Measurements from ENCODE around the gene SLC25A13. TPM values are rescaled to one million over a fixed set of nuclear protein-coding genes. Genes with fewer than 3 reads are reported as not detected.

The SLC25A13 gene
- total and polyA plus RNA-seq, 2 of the 8 experiments (the other 6 are each of a cell fraction or from before 2014, with no cell fraction given), result 30.8 to 85.4 TPM

- H3K4me1 ChIP-seq (replicated peaks in 1 of 4; ENCODE audit: control insufficient read depth in 3 of 4, insufficient read depth in 4 of 4, low read length in 3 of 4), result 0 out of 7 replicates have a peak, but pooled peaks cover 0 to 1% (median 0%) of the 10 kb centered on the region in 4 experiments
- H3K14ac ChIP-seq (ENCODE audit: insufficient read length), result no peak overlapping the region
- H2BK5ac ChIP-seq (ENCODE audit: low read depth, low read length), result no peak overlapping the region
- no peak overlapping the region for H3K4me3 ChIP-seq (ENCODE audit: extremely low read depth in 1 of 4, insufficient read depth in 2 of 4, low read depth in 3 of 4, low read length in 4 of 4)
- no peak overlapping the region for H3K56ac ChIP-seq (replicated peaks; ENCODE audit: insufficient read length, low read depth, low read length)
- no peaks in the 10 kb centered on the region for H3K27me3 ChIP-seq (replicated peaks in 1 of 4; ENCODE audit: control insufficient read depth in 3 of 4, extremely low read depth in 1 of 4, insufficient read depth in 3 of 4, low read length in 3 of 4)
- H4K8ac ChIP-seq (ENCODE audit: extremely low read depth, insufficient read depth, low read length), result no peak overlapping the region
- no peak overlapping the region for H2BK15ac ChIP-seq (ENCODE audit: low read length)
- H4K5ac ChIP-seq (ENCODE audit: insufficient read length, low read depth, low read length), result no peak overlapping the region
- H3K9me3 ChIP-seq (ENCODE audit: insufficient read depth in 2 of 2, low read depth in 1 of 2, low read length in 1 of 2), result no peaks in the 10 kb centered on the region
- peaks cover 0 to 2% of the 10 kb centered on the region in 2 experiments for H4K20me1 ChIP-seq (replicated peaks in 1 of 2; ENCODE audit: control insufficient read depth in 1 of 2, insufficient read depth in 2 of 2, low read length in 2 of 2)
- H3K4me2 ChIP-seq (ENCODE audit: insufficient read depth in 1 of 2, low read depth in 2 of 2, low read length in 2 of 2), result no peak overlapping the region
- H2AFZ ChIP-seq (ENCODE audit: low read length), result no peak overlapping the region
- no peak overlapping the region for H3K9ac ChIP-seq (replicated peaks in 1 of 4; ENCODE audit: extremely low read depth in 1 of 4, low read depth in 3 of 4, low read length in 3 of 4)
- DNase-seq (ENCODE audit: low read depth in 1 of 2, low spot score in 2 of 2) (no peak), FAIRE-seq (no peak)
- H2BK120ac ChIP-seq (replicated peaks; ENCODE audit: low read depth, low read length), result no peak overlapping the region
- no peak overlapping the region for H3K18ac ChIP-seq (ENCODE audit: extremely low read depth, low read length)
- TF ChIP-seq RFX5 (IDR thresholded peaks at IDR 0.05; ENCODE audit: borderline replicate concordance, low read depth, low read length), result no peak
- no peak for TF ChIP-seq CBX5 (IDR thresholded peaks at IDR 0.05; ENCODE audit: low read depth, low read length)
- TF ChIP-seq E2F6 (IDR thresholded peaks at IDR 0.05), result no peak
- TF ChIP-seq USF2 (IDR thresholded peaks at IDR 0.05; ENCODE audit: low read length), result no peak
- no peak for TF ChIP-seq JUND (IDR thresholded peaks at IDR 0.05; ENCODE audit: low read length)
- TF ChIP-seq CTCF (IDR thresholded peaks at IDR 0.05; ENCODE audit: control extremely low read depth in 1 of 3, insufficient read depth in 1 of 3, low read depth in 1 of 3, low read length in 3 of 3), result no peak
- no peak for TF ChIP-seq HDAC6 (IDR thresholded peaks at IDR 0.05; ENCODE audit: low read depth, low read length)
- TF ChIP-seq SAP30 (IDR thresholded peaks at IDR 0.05; ENCODE audit: insufficient read depth, insufficient replicate concordance, low read length), result no peak
- H4K91ac ChIP-seq (replicated peaks; ENCODE audit: insufficient read length, low read length), result no peak overlapping the region
- no peak overlapping the region for H2BK12ac ChIP-seq (ENCODE audit: low read depth, low read length)
- H3K23ac ChIP-seq (ENCODE audit: insufficient read length), result no peak overlapping the region
- no peak overlapping the region for H2BK20ac ChIP-seq (ENCODE audit: low read length)
- ChIA-PET CTCF (ENCODE audit: partially characterized antibody) (interaction anchor here (2.1 kb wide), 1 partner anchor 23 kb away, joined by 6 read pairs; no protein-coding TSS in a partner anchor), POLR2A (ENCODE audit: partially characterized antibody) (no interaction called here)
- 90% methylated on average over 2 of the region's 2 CpGs; no CpG with 5 or more reads in 1 of the 2 experiments for WGBS, 2 experiments (ENCODE audit: extremely low coverage in 1 of 2, insufficient coverage in 1 of 2, insufficient read length in 1 of 2, insufficient replicate concordance in 2 of 2, low coverage in 1 of 2, low lambda C conversion rate in 2 of 2, missing lambda C conversion rate in 1 of 2)
- no peaks in the 10 kb centered on the region for H3K36me3 ChIP-seq (ENCODE audit: control insufficient read depth in 2 of 4, insufficient read depth in 4 of 4, low read length in 3 of 4)
- 0 out of 4 replicates have a peak, but pooled peaks cover 0 to 11% of the 10 kb centered on the region in 2 experiments for H3K79me2 ChIP-seq (ENCODE audit: control insufficient read depth in 1 of 2, insufficient read depth in 2 of 2, low read length in 2 of 2)
- no peak overlapping the region for H3K27ac ChIP-seq (ENCODE audit: low read depth, low read length)
- no peak overlapping the region for H2AK5ac ChIP-seq (ENCODE audit: low read depth, low read length)
- no peak overlapping the region for H3K4ac ChIP-seq (replicated peaks; ENCODE audit: insufficient read length, low read depth, low read length)
- no peaks in the 10 kb centered on the region; the same call in 1 of the 2 replicates for H3K79me1 ChIP-seq (ENCODE audit: low read depth, low read length)
- no peaks in the 10 kb centered on the region for H3K23me2 ChIP-seq (ENCODE audit: low read depth, low read length)
Measured at GRCh38 chr7:96248405-96248804, 73.5 kb downstream of the SLC25A13 start.

Data from H1 (cell line).